Left lung (tissue), 10 donors: ENCODE measurements around the gene SLC4A8. TPM values are rescaled to one million over a fixed set of nuclear protein-coding genes. Genes with fewer than 3 reads are reported as not detected.

ENCODE experiments used
- ATAC-seq: fragments of 200-7000 bp; cut with Tn5 transposase; one replicate; pipeline ENCODE4 v1.9.1; 2020; ENCODE audit warnings: moderate library complexity
- DNase-seq, 4 donors: peaks; one replicate each; pipeline ENCODE4 v3.0.0-alpha.2; 2013 to 2020
- H3K27ac ChIP-seq, 2 donors: fragments of 200-600 bp; sonication (generic) in 1 of 2; one replicate each; pipeline versions ENCODE4 v1.5.0 to v1.8.0; 2020 to 2021
- H3K27me3 ChIP-seq, 2 donors: fragments of 200-600 bp; sonication (generic) in 1 of 2; one replicate each; pipeline versions ENCODE4 v1.5.0 to v1.8.0; 2020 to 2021
- H3K36me3 ChIP-seq, 2 donors: fragments of 200-600 bp; sonication (generic) in 1 of 2; one replicate each; pipeline versions ENCODE4 v1.5.0 to v1.8.0; 2020 to 2021
- H3K4me1 ChIP-seq, 2 donors: fragments of 200-600 bp; one replicate each; pipeline ENCODE4 v1.8.0; 2021
- H3K4me3 ChIP-seq, 2 donors: fragments of 200-600 bp; sonication (generic) in 1 of 2; one replicate each; pipeline versions ENCODE4 v1.5.0 to v1.8.0; 2020 to 2021; ENCODE audit warnings: mild to moderate bottlenecking in 1 of 2
- H3K9me3 ChIP-seq, 2 donors: fragments of 200-600 bp; sonication (generic) in 1 of 2; one replicate each; pipeline versions ENCODE4 v1.5.0 to v1.8.0; 2020 to 2021
- CTCF ChIP-seq, 2 donors: fragments of 200-600 bp; sonication (generic) in 1 of 2; IDR thresholded peaks; one replicate each; pipeline versions ENCODE4 v1.5.0 to v1.8.0; 2021; ENCODE audit warnings: antibody characterized with exemption in 2 of 2
- intact Hi-C, 2 donors: fragments of 100-400 bp; cut with DNase I; formaldehyde crosslinking; loops; one replicate each; pipeline versions ENCODE4 v1.11.2 to v1.14.2; 2022
- polyA plus RNA-seq, 6 donors: library from polyadenylated mRNA; unstranded; fragments of 120-200 nt; gene quantifications; one replicate each; pipeline ENCODE4 v1.2.1, GENCODE V29; 2013; ENCODE audit not compliant: insufficient read length in 6 of 6
- total RNA-seq, 2 donors: library from RNA; stranded (reverse); fragmentation: NEBNext Ultra II Directional; extraction: Animal tissue kit (Norgen Biotek cat#: 25700); gene quantifications; one replicate each; pipeline ENCODE4 v1.2.1, GENCODE V29; 2021
- donor health status: DM: no; HTN: yes; CAD: no.
- donor health status: DM: no; HTN: no; CAD: no.

The SLC4A8 gene
- total and polyA plus RNA-seq, 8 donors: 1.3 to 3.9 (median 1.8) TPM

- Histone ChIP-seq H3K4me3 (no peak overlapping the region), H3K27me3 (no peaks in the 10 kb centered on the region), H3K9me3 (no peaks in the 10 kb centered on the region), H3K4me1 (no peaks in the 10 kb centered on the region), H3K27ac (no peak overlapping the region), H3K36me3 (no peaks in the 10 kb centered on the region)
- ATAC-seq (no peak), DNase-seq (no peak)
- intact Hi-C loops: no loop called here
- no peak for TF ChIP-seq CTCF (IDR thresholded peaks at IDR 0.05)
Observed at GRCh38 chr12:51437431-51437830, 12.8 kb downstream of the SLC4A8 start.

GRCh38 chr12:51439330-51439729, 14.7 kb downstream of the SLC4A8 start:
- no peak overlapping the region for H3K4me3 ChIP-seq
- H3K27ac ChIP-seq: no peak overlapping the region
- no peaks in the 10 kb centered on the region for H3K9me3 ChIP-seq
- intact Hi-C loops: no loop called here
- DNase-seq (no peak), ATAC-seq (no peak)
- H3K27me3 ChIP-seq: no peaks in the 10 kb centered on the region
- H3K4me1 ChIP-seq: no peaks in the 10 kb centered on the region
- no peaks in the 10 kb centered on the region for H3K36me3 ChIP-seq
- TF ChIP-seq CTCF (IDR thresholded peaks at IDR 0.05): no peak

- no peak for TF ChIP-seq CTCF (IDR thresholded peaks at IDR 0.05)
- no peaks in the 10 kb centered on the region for H3K9me3 ChIP-seq
- H3K27me3 ChIP-seq: no peaks in the 10 kb centered on the region
- H3K27ac ChIP-seq: no peak overlapping the region
- no peaks in the 10 kb centered on the region for H3K36me3 ChIP-seq
- intact Hi-C loops: no loop called here
- no peak for DNase-seq
- ATAC-seq: no peak
- no peak overlapping the region for H3K4me3 ChIP-seq
- no peaks in the 10 kb centered on the region for H3K4me1 ChIP-seq
Observed at GRCh38 chr12:51441583-51441982, 17.0 kb downstream of the SLC4A8 start.

GRCh38 chr12:51442324-51442723, 17.7 kb downstream of the SLC4A8 start:
- intact Hi-C loops: no loop called here
- Histone ChIP-seq H3K4me1 (no peaks in the 10 kb centered on the region), H3K36me3 (no peaks in the 10 kb centered on the region), H3K27ac (no peak overlapping the region), H3K9me3 (no peaks in the 10 kb centered on the region), H3K27me3 (no peaks in the 10 kb centered on the region), H3K4me3 (no peak overlapping the region)
- TF ChIP-seq CTCF (IDR thresholded peaks at IDR 0.05): no peak
- no peak for ATAC-seq
- DNase-seq: no peak

- no peak for TF ChIP-seq CTCF (IDR thresholded peaks at IDR 0.05)
- intact Hi-C loops: no loop called here
- Histone ChIP-seq H3K9me3 (no peaks in the 10 kb centered on the region), H3K27me3 (no peaks in the 10 kb centered on the region), H3K27ac (no peak overlapping the region), H3K4me1 (no peaks in the 10 kb centered on the region), H3K4me3 (no peak overlapping the region), H3K36me3 (no peaks in the 10 kb centered on the region)
- ATAC-seq: no peak
- no peak for DNase-seq
Observed at GRCh38 chr12:51443573-51443972, 18.9 kb downstream of the SLC4A8 start.
